K562 treated with DMSO at 1 percent for 12 hours (cell line): ENCODE results near the gene MRPS17. TPM values are rescaled to one million over a fixed set of nuclear protein-coding genes. Genes with fewer than 3 reads are reported as not detected.

Experiments used
- total RNA-seq: library from RNA; unstranded; fragments of 300-600 nt; gene quantifications from 2 replicates; pipeline ENCODE4 v1.2.3, GENCODE V29; 2022; ENCODE audit not compliant: insufficient read depth

Gene MRPS17
- 9.5 and 9.7 TPM in 2 replicates for total RNA-seq

GRCh38 chr7:55951637-55952351, at the start of gene MRPS17:
Gene MRPS17 (plus strand): TSS chr7:55951877. CDS start chr7:55953196, 1,319 bp downstream.

DNA sequence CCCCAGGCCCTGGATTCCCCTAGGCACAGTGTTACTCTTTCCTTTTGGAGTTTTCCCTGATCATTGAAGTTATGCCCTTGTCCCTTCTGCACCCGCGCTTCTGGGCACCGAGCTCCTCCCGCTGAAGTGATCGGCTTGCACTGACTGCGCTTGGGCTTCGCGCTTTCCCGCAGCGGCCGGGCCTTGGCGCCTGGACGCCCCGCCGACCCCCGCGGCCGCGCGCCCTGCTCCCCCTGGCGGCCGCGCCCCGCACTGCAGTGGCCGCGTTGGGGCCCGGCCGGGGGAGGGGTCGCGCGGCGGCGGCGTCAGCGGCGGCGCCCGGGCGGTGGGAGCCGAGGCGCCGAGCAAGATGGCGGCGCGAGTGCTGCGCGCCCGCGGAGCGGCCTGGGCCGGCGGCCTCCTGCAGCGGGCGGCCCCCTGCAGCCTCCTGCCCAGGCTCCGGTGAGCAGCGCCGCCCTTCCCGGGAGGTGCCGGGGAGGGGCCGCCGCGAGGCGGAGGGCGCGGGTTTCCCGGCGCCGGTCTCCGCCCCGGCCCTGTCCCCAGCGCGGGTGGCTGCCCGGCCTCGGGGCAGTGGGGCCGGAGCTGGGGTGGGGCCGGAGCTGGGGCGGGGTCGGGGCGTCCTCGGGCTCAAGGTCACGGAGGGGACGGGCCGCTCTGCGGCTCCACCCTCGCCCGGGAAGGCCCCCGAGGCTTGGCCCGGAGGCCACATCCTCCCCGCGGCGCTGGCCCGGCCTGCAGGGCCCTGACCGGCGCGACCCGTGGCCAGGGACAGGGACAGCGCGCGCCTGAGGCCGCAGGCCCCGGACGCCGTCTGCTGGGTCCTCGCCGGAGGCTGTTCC, 12.8 kb downstream of the MRPS17 start, which contains the start of gene NIPSNAP2:
TSS of gene NIPSNAP2 (plus strand) at position 325 of the 839 bp plus-strand sequence. CDS start at position 350, 25 bp downstream.

Other genes starting within 250 kb of the MRPS17 start
- 0.34 TPM in 1 of 2 replicates, not detected in the other for gene SEPTIN14, start 89.1 kb upstream of the MRPS17 start, total RNA-seq
- 0.27 and 1.6 TPM in 2 replicates for gene ZNF713, start 64.4 kb upstream of the MRPS17 start, total RNA-seq
- 26.0 and 57.8 TPM in 2 replicates for gene NIPSNAP2, start 12.7 kb downstream of the MRPS17 start, total RNA-seq
- 20.4 and 41.4 TPM in 2 replicates for gene PSPH, start 99.6 kb downstream of the MRPS17 start, total RNA-seq
- 129 and 159 TPM in 2 replicates for gene CCT6A, start 99.9 kb downstream of the MRPS17 start, total RNA-seq
- 49.0 and 69.1 TPM in 2 replicates for gene SUMF2, start 112.4 kb downstream of the MRPS17 start, total RNA-seq
- gene PHKG1, start 141.1 kb downstream of the MRPS17 start, total RNA-seq = 4.8 TPM in 1 of 2 replicates, not detected in the other
- gene CHCHD2, start 154.6 kb downstream of the MRPS17 start, total RNA-seq = 831 and 1,113 TPM in 2 replicates
- gene NUPR2, start 164.5 kb downstream of the MRPS17 start, total RNA-seq = not detected in 2 replicates